Neuron (in vitro differentiated cells): ENCODE data around the gene ZNF496.

ENCODE experiments used
- H2AFZ ChIP-seq: one replicate; pipeline ENCODE4 v1.6.1; 2013; ENCODE audit warnings: low read depth, mild to moderate bottlenecking, inconsistent platforms, low read length, moderate library complexity
- H3K27me3 ChIP-seq: one replicate; pipeline ENCODE4 v1.6.1; 2013; ENCODE audit warnings: low read length; ENCODE audit not compliant: insufficient read depth
- H3K36me3 ChIP-seq: one replicate; pipeline ENCODE4 v1.6.1; 2013; ENCODE audit warnings: low read length; ENCODE audit not compliant: insufficient read depth
- H3K4me1 ChIP-seq: one replicate; pipeline ENCODE4 v1.6.1; 2013; ENCODE audit warnings: low read length; ENCODE audit not compliant: insufficient read depth
- H3K4me3 ChIP-seq: 2 replicates; pipeline ENCODE4 v1.5.1; 2013; ENCODE audit warnings: mild to moderate bottlenecking, low read length, moderate library complexity
- H3K9me3 ChIP-seq: one replicate; pipeline ENCODE4 v1.6.1; 2013; ENCODE audit warnings: low read length

The ZNF496 gene

DNA sequence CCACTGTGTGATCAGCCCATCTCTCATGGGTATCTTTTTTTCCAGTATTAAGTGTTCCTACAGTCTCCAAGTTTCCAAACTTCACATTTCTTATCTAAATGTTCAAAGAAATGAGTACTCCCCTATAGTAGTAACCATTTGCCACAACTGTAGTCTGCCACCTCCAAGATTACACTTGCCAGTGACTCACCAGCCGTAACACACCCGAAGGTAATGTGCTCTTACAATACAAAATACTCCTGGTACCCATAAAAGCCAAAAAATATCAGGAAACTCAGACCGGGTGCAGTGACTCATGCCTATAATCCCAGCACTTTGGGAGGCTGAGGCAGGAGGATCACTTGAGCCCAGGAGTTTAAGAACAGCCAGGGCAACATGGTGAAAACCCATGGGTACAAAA, 20.5 kb upstream of the ZNF496 start:
- Histone ChIP-seq H3K4me3 (no peak overlapping the region), H2AFZ (no peak overlapping the region), H3K36me3 (no peaks in the 10 kb centered on the region), H3K27me3 (no peaks in the 10 kb centered on the region), H3K4me1 (no peaks in the 10 kb centered on the region), H3K9me3 (peaks cover 2% of the 10 kb centered on the region)

DNA sequence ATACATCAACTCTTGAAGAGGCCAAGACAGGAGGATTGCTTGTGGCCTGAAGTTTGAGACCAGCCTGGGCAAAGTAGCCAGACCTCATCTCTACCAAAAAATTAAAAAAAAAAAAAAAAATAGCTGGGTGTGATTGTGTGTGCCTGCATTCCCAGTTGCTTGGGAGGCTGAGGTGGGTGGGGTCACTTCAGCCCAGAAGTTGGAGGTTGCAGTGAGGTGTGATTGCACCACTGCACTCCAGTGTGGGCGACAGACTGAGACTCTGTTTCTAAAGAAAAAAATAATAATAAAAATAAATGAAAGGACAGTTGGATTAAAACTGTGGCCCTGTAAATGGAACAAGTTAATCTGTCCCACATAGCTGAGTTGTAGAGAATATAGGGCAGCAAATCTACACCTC, 18.9 kb upstream of the ZNF496 start:
- no peak overlapping the region for H2AFZ ChIP-seq
- no peaks in the 10 kb centered on the region for H3K27me3 ChIP-seq
- no peaks in the 10 kb centered on the region for H3K4me1 ChIP-seq
- peaks cover 2% of the 10 kb centered on the region for H3K9me3 ChIP-seq
- no peak overlapping the region for H3K4me3 ChIP-seq
- no peaks in the 10 kb centered on the region for H3K36me3 ChIP-seq

DNA sequence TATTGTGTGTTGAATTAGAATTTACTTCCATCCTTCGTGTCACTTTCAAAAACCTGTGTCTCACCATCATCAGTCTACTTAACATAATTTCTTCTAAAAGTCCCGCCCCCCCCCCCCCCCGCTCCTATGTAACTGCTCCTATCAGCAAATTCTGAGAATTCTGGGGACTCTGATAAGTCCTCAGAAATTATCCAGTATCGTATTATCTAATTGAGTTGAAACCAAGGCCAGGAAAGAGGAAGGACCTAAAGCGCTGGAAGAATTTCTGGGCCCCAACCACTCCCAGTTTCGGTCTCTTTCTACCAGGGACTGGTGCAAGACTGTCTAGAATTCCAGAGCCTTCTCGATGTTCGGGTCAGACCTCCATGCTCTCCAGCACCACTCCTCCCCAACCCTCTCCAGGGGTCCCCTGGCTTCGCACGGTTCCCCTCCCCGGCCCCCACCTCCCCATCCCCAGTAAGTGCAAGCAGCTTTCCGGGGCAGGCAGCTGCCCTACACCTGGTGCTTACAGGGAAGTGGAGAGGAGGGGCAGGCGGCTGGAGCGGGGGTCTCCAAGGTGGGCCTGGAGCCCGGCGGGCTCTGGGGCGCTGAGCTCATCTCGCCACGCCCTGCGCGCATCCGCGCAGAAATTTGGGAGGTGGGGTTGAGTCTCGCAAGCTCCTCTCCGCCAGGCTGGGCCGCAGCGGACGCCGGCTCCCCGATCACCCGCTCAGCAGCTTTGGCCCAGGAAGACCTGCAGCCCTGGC, 16.0 kb upstream of the ZNF496 start:
- no peak overlapping the region for H3K4me3 ChIP-seq
- H3K4me1 ChIP-seq, result peaks cover 2% of the 10 kb centered on the region
- H3K36me3 ChIP-seq, result no peaks in the 10 kb centered on the region
- no peak overlapping the region for H2AFZ ChIP-seq
- no peaks in the 10 kb centered on the region for H3K27me3 ChIP-seq
- H3K9me3 ChIP-seq, result peaks cover 2% of the 10 kb centered on the region

DNA sequence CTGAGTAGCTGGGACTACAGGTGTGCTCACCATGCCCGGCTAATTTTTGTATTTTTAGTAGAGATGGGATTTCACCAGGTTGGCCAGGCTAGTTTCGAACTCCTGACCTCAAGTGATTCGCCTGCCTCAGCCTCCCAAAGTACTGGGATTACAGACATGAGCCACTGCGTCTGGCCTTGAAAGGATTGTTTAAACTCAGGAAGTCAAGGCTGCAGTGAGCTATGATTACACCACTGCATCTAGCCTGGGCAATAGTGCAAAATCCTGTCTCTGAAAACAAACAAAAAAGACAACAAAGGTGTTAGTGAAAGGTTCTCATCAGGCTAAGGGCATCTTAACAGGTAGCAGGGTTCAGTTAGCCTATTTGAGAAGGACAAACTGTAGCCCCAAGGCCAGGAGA, 14.2 kb upstream of the ZNF496 start:
- Histone ChIP-seq H2AFZ (no peak overlapping the region), H3K27me3 (no peaks in the 10 kb centered on the region), H3K4me3 (no peak overlapping the region), H3K36me3 (peaks cover 2% of the 10 kb centered on the region), H3K9me3 (peaks cover 2% of the 10 kb centered on the region), H3K4me1 (peaks cover 5% of the 10 kb centered on the region)

DNA sequence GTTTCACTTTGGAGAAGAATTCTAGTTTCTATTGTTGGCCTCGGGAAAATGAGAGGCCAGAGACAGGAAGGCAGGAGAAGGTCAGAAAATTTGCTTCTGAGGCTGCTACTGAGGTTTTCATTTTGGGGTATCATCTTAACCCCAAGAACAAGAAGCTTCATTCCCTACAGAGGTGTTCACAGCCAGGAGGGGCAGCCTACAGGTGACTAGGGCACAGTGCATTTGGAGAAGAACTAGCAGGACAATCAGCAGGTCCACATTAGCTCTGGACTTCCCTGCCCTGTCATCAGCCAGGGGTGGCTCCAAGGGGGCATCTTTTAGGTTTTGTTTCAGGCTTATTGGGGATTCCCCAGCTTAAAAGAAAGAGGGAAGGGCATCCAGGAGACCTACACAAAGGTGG, 12.1 kb upstream of the ZNF496 start:
- H2AFZ ChIP-seq, result no peak overlapping the region
- peaks cover 9% of the 10 kb centered on the region for H3K36me3 ChIP-seq
- no peak overlapping the region for H3K4me3 ChIP-seq
- H3K27me3 ChIP-seq, result no peaks in the 10 kb centered on the region
- H3K4me1 ChIP-seq, result peaks cover 5% of the 10 kb centered on the region
- peaks cover 4% of the 10 kb centered on the region for H3K9me3 ChIP-seq

DNA sequence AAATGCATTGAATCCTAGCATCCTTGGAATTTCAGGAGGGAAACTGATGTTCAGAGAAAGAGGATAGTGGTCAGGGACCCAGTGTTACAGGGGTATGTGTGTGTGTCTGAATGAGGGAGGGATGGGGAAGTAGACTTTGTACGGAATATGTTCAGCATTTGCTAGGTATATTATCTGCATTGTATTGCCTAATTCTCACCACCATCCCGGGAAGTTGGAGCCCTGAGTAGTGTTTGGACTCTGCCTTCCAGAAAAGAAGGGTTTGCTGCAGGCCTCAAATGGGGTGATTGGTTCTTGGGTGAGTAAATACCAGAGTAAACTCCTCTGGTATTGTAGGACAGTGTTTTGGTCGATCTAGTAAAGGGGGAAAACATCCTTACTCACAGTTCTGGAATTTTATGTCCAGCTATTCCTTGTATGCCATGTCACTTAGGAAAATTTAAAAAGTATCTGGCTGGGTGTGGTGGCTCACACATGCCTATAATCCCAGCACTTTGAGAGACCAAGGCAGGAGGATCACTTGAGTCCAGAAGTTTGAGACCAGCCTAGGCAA, 7.1 kb upstream of the ZNF496 start:
- Histone ChIP-seq H3K4me3 (no peak overlapping the region), H3K27me3 (no peaks in the 10 kb centered on the region), H2AFZ (no peak overlapping the region), H3K4me1 (peaks cover 5% of the 10 kb centered on the region), H3K36me3 (peaks cover 9% of the 10 kb centered on the region), H3K9me3 (peaks cover 4% of the 10 kb centered on the region)

DNA sequence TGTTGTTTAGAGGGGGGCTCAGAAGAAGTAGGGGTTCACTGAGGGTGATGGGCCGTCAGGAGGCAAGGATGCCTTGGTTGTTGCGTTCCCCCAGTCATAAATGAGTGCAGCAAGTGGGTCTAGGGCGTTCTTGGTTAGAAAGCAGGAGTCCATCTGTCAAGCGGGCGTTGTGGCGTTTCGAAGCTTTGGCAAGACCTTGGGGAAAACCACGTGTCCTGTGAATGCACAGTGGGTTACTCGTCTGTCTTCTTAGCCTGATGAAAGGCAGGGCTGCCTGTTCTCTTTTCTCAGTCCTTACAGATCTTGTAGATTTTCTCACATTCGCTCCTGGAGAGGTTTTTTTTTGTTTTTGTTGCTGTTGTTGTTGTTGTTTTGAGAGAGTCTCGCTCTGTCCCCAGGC, 6.3 kb upstream of the ZNF496 start:
- H3K27me3 ChIP-seq, result no peaks in the 10 kb centered on the region
- H3K4me3 ChIP-seq, result no peak overlapping the region
- H3K4me1 ChIP-seq, result peaks cover 12% of the 10 kb centered on the region
- H3K9me3 ChIP-seq, result peaks cover 4% of the 10 kb centered on the region
- no peak overlapping the region for H2AFZ ChIP-seq
- H3K36me3 ChIP-seq, result peaks cover 12% of the 10 kb centered on the region

DNA sequence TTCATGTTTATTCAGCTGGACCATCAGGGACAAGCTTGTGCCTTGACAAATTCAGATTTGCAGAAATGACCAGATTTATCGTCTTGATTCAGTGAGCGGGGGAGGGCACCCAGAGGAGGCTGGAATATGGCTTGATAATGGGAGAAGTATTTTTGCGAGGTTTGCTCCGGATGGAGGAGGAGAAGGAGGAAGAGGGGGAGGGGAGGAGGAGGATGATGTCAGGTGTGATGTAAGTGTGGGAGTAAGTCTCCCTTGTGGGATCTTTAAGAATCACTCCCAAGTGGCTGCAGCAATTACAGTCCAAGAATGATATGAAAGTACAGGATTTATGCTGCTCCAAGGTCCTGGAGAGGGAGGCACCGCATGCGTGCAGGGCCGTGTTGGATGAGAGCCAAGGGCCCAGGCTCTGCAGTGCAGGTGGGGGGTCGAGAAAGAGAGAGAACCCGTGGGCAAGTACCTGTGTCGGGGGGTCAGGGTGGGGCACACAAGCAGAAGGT, 5.6 kb upstream of the ZNF496 start:
- Histone ChIP-seq H3K4me1 (peaks cover 11% of the 10 kb centered on the region), H3K9me3 (peaks cover 4% of the 10 kb centered on the region), H3K36me3 (peaks cover 13% of the 10 kb centered on the region), H2AFZ (no peak overlapping the region), H3K4me3 (no peak overlapping the region), H3K27me3 (no peaks in the 10 kb centered on the region)

DNA sequence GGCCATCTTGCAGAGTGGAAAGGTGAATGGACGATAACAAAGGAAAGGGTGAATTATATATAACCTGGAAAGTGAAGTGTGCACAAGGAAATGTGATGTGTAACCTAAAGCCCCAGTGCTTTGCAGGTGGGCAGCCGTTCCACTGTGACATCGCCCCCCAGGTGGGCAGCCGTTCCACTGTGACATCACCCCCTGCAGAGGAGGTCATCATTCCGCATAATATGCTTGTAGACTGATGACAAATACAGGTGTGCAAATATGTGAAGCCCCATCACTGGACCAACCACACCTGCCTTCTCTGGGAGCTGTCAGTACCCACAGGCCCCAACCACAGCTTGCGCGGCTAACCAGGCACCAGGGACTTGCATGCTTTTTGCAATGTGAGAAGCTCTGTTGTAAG, 4.7 kb upstream of the ZNF496 start:
- H3K36me3 ChIP-seq, result peaks cover 13% of the 10 kb centered on the region
- H3K27me3 ChIP-seq, result no peaks in the 10 kb centered on the region
- peaks cover 4% of the 10 kb centered on the region for H3K9me3 ChIP-seq
- no peak overlapping the region for H3K4me3 ChIP-seq
- H2AFZ ChIP-seq, result no peak overlapping the region
- peaks cover 11% of the 10 kb centered on the region for H3K4me1 ChIP-seq

DNA sequence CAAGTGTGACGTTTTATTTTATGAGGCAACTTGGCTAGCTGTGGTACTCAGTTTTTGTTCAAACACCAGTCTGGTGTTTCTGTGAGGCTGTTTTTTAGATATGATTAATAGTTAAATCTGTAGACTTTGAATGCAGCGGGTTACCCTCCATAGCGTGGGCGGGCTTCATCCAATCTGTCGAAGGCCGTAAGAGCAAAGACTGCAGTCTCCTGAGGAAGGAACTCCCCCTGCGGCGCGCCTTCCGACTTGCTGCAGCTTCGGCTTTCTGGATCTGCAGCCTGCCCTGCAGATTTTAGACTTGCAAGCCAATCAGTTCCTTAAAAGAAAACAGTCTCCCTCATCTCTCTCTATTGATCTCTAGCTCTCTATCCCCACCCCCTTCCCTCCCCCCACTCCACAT, 4.2 kb upstream of the ZNF496 start:
- H2AFZ ChIP-seq, result no peak overlapping the region
- H3K4me3 ChIP-seq, result no peak overlapping the region
- peaks cover 4% of the 10 kb centered on the region for H3K9me3 ChIP-seq
- H3K27me3 ChIP-seq, result no peaks in the 10 kb centered on the region
- H3K4me1 ChIP-seq, result peaks cover 11% of the 10 kb centered on the region
- H3K36me3 ChIP-seq, result peaks cover 11% of the 10 kb centered on the region

DNA sequence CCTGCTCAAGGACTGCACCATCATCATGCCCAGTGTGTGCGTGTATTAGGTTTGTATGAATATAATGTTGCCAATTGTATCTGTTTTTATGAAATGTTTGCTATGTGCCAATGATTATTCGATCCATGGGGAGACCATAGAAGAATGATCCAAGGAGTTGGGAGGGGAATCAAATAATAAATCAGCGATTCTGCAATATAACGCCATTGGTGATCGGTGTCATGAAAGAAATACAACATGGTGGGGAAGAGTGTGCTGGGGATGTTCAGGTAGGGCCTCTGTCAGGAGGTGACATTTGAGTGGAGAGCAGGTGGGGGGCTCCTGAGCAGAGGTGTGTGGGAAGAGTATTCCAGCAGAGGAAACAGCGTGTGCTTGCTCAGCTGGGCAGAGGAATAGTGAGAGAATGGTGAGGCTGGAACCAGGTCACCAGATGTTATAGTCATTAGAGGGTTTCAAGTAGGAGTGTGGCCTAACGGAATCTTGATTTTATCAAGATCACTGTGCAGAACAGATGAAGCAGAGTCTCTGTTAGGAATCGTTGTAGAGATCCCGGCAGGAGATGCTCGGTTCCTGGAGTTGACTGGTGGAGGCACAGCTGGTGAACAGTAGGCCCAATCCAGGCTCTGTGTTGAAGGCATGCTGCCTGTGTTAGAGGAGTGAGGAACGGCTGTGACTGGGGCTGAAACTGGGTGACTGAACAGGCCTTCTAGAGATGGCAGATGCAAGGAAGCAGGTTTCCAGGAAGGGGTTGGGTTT, 2.9 kb upstream of the ZNF496 start:
- no peak overlapping the region for H2AFZ ChIP-seq
- peaks cover 9% of the 10 kb centered on the region for H3K36me3 ChIP-seq
- no peak overlapping the region for H3K4me3 ChIP-seq
- H3K27me3 ChIP-seq, result no peaks in the 10 kb centered on the region
- H3K9me3 ChIP-seq, result no peaks in the 10 kb centered on the region
- peaks cover 19% of the 10 kb centered on the region for H3K4me1 ChIP-seq

DNA sequence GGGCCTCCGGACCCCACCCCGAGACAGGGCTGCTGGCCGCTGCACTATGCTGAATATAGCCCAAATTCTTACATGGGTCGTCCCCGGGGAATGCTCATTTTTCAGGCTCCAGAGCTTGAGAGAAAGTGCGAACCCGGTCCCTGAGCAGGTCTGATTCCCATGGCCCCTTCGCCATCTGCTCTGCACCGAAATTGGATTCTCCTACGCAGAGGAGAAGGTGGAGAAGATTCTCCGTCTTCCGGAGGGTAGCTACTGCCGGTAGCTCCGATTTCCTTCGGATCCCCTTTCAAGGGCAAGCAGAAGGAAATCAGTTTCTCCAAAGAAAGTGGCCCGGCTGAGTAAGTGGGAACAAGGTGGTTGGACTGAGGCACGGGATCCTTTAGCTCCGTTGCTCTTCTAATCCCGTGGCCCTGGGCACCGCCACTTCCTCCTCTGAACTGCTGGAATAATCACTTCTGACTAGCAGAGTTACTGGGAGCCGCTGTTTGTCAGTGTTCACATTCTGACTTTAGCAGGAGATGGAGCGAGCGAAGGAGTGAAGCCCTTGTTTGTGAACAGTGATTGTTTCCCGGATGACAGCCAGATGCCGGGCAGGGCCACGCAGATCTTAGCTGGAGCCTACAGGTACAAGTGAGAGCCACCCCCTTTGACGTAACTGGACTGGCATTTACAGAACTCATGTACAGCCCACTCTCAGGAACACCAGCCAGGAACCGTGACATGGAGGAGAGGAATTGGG, 1.1 kb upstream of the ZNF496 start:
- H3K9me3 ChIP-seq, result no peaks in the 10 kb centered on the region
- H3K4me3 ChIP-seq, result peak overlapping the region; percentile 90
- peaks cover 19% of the 10 kb centered on the region for H3K4me1 ChIP-seq
- H2AFZ ChIP-seq, result no peak overlapping the region
- no peaks in the 10 kb centered on the region for H3K27me3 ChIP-seq
- peaks cover 26% of the 10 kb centered on the region for H3K36me3 ChIP-seq

DNA sequence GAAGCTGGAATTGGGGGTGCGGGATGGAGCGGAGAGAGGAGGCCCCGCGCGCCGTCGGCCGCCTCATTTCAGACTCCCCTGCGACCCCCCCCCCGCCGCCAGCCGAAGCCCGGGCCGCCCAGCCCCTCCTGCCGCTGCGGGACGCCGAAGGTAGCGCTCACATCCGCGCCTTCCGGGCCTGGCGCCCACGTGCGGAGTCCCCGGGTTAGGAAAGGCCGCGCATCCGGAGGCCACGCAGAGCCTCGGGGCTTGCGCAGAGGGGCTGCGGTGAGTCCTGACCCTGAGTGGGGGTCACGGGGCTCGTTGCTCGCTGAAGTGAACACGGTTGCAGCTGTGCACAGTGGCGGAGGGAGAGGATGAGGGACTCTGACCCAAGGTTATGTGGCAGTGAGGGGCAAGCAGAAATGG, 552 bp upstream of the ZNF496 start:
- Histone ChIP-seq H3K36me3 (peaks cover 32% of the 10 kb centered on the region), H3K9me3 (no peaks in the 10 kb centered on the region), H2AFZ (peak overlapping the region; percentile 66), H3K27me3 (no peaks in the 10 kb centered on the region), H3K4me3 (peak overlapping the region; percentile 90), H3K4me1 (peaks cover 19% of the 10 kb centered on the region)
